NCI-H524 treated with DMSO at 0.1 percent for 48 hours (cell line): ENCODE results near the gene TH.

Source experiments
- DNase-seq: peaks from one replicate; lab custom pipeline; 2025; lab: John Stamatoyannopoulos, UW

The TH gene

GRCh38 chr11:2159536-2160413, 11.8 kb downstream of the TH start:
- no peak for DNase-seq

- no peak for DNase-seq
Measured at GRCh38 chr11:2158966-2159365, 12.6 kb downstream of the TH start.

GRCh38 chr11:2158296-2158737, 13.3 kb downstream of the TH start:
- DNase-seq: no peak

- DNase-seq: no peak
Measured at GRCh38 chr11:2157294-2158040, 14.1 kb downstream of the TH start.

- no peak for DNase-seq
Measured at GRCh38 chr11:2156416-2157182, 15.0 kb downstream of the TH start.

- no peak for DNase-seq
Measured at GRCh38 chr11:2155511-2155910, 16.1 kb downstream of the TH start.

- no peak for DNase-seq
Measured at GRCh38 chr11:2154889-2155288, 16.7 kb downstream of the TH start.

GRCh38 chr11:2154195-2154585, 17.4 kb downstream of the TH start:
- DNase-seq: no peak

- no peak for DNase-seq
Measured at GRCh38 chr11:2153581-2154194, 17.9 kb downstream of the TH start.

GRCh38 chr11:2151500-2152257, 19.9 kb downstream of the TH start:
- DNase-seq: no peak

GRCh38 chr11:2149864-2150847, 21.5 kb downstream of the TH start:
- no peak for DNase-seq

GRCh38 chr11:2149460-2149859, 22.2 kb downstream of the TH start:
- DNase-seq: no peak

GRCh38 chr11:2148595-2148994, 23.0 kb downstream of the TH start:
- no peak for DNase-seq

- no peak for DNase-seq
Measured at GRCh38 chr11:2147391-2147790, 24.2 kb downstream of the TH start.

GRCh38 chr11:2146051-2146450, 25.6 kb downstream of the TH start:
- no peak for DNase-seq

- no peak for DNase-seq
Measured at GRCh38 chr11:2144544-2145248, 26.9 kb downstream of the TH start.

GRCh38 chr11:2143799-2144543, 27.6 kb downstream of the TH start:
- DNase-seq: no peak

- no peak for DNase-seq
Measured at GRCh38 chr11:2143477-2143798, 28.2 kb downstream of the TH start.

- no peak for DNase-seq
Measured at GRCh38 chr11:2142762-2143202, 28.8 kb downstream of the TH start.
